ENCODE data around the gene SNW1. TPM values are rescaled to one million over a fixed set of nuclear protein-coding genes. Genes with fewer than 3 reads are reported as not detected.
"Not testable (repeated sequence)": the region's sequence is repeated elsewhere in the genome, so short reads cannot be mapped to it uniquely, and the experiment has no call there.

Gene SNW1
- 100 to 1,000 TPM; 125 to 142 TPM for total RNA-seq

DNA sequence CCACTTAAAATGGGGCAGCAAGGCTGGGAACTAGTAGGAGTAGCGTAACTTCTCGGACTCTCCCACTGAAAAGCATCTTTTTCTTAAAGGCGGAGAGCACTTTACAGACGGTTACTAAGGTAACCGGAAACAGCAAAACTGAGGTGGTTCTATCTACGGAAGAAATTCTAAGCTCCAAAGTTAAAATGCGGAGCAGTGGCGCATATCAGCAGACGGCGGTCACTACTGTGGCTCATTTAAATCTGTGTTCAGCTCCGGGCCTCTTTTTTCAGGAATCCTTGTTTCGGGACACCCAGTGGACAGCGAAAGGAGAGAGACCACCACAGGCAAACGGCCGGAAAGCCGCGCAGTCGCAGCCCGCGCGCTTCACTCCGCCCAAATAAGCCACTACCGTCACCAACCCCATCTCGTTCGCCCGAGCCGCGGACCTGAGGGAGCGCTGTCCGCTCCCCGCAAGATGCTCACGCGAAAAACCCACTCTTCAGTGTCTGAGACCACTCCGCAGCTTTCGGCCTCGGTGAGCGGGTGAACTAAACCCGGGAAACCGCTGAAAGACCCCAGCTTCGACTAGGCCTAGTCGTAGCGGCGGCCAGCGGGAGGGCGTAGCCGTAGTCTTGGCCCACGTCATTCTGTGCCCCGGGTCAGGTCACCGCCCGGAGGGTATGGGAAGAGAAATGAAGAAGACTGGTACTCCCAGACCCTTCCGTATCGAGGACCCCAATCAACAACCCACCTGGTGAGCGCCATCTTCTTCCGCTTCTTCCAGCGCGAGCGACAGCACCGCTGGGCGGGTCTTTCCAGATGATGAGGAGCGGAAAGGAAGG lies at the start of gene SNW1:
Gene SNW1 (minus strand): TSS at position 776 of the 824 bp plus-strand sequence. CDS start 29 bp downstream, at position 747.
- ATAC-seq (replicated peaks in 1 of 2) (peak; percentile 95), DNase-seq (peak; percentile 91 to 95)
- H3K9me3 Mint-ChIP-seq: no peaks in the 10 kb centered on the region
- H3K36me3 Mint-ChIP-seq (ENCODE audit: insufficient read depth in 2 of 2): peaks cover 4 to 8% of the 10 kb centered on the region in 2 donors
- H3K27ac Mint-ChIP-seq: peak within 1 kb of the TSS; percentile 98
- peak within 1 kb of the TSS; percentile 97 to 98 for H3K4me3 Mint-ChIP-seq
- H3K4me1 Mint-ChIP-seq (ENCODE audit: low read depth): peaks cover 41% of the 10 kb centered on the region
- H3K27me3 Mint-ChIP-seq (ENCODE audit: low read depth): no peaks in the 10 kb centered on the region

- Mint-ChIP-seq H3K4me1 (ENCODE audit: low read depth) (peaks cover 7% of the 10 kb centered on the region), H3K4me3 (no peak overlapping the region), H3K27me3 (ENCODE audit: low read depth) (no peaks in the 10 kb centered on the region), H3K27ac (no peak overlapping the region), H3K36me3 (ENCODE audit: insufficient read depth in 2 of 2) (no peaks in the 10 kb centered on the region), H3K9me3 (no peaks in the 10 kb centered on the region)
- DNase-seq: no peak
- ATAC-seq (replicated peaks in 1 of 2): no peak
Measured at GRCh38 chr14:77809011-77809410, 48.1 kb upstream of the SNW1 start.

DNA sequence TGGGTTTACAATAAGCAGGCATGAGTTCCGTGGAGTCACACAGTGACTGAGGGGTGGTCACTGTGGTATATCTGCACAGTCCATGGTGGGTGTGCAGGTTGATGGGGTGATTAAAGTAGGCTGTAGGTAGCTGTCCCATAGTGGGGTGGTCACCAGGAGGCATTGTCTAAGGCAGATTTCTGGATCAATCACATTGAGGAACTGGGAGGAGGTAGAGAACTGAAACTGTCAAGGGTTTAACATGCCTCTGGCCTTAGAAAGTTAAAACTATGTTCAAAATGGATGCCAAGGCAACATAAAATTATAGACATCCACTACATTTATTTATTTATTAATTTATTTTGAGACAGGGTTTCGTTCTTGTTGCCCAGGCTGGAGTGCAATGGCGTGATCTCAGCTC lies 47.3 kb upstream of the SNW1 start:
- Mint-ChIP-seq H3K9me3 (no peaks in the 10 kb centered on the region), H3K4me3 (no peak overlapping the region), H3K4me1 (ENCODE audit: low read depth) (peaks cover under 1% of the 10 kb centered on the region), H3K27me3 (ENCODE audit: low read depth) (no peaks in the 10 kb centered on the region), H3K36me3 (ENCODE audit: insufficient read depth in 2 of 2) (no peaks in the 10 kb centered on the region), H3K27ac (no peak overlapping the region)
- DNase-seq: no peak
- ATAC-seq (replicated peaks in 1 of 2): no peak

- peaks cover 2% of the 10 kb centered on the region for H3K4me1 Mint-ChIP-seq (ENCODE audit: low read depth)
- H3K4me3 Mint-ChIP-seq: no peak overlapping the region
- ATAC-seq (replicated peaks in 1 of 2) (no peak), DNase-seq (no peak)
- no peak overlapping the region for H3K27ac Mint-ChIP-seq
- no peaks in the 10 kb centered on the region for H3K36me3 Mint-ChIP-seq (ENCODE audit: insufficient read depth in 2 of 2)
- no peaks in the 10 kb centered on the region for H3K9me3 Mint-ChIP-seq
- H3K27me3 Mint-ChIP-seq (ENCODE audit: low read depth): no peaks in the 10 kb centered on the region
Measured at GRCh38 chr14:77805706-77806105, 44.8 kb upstream of the SNW1 start.

DNA sequence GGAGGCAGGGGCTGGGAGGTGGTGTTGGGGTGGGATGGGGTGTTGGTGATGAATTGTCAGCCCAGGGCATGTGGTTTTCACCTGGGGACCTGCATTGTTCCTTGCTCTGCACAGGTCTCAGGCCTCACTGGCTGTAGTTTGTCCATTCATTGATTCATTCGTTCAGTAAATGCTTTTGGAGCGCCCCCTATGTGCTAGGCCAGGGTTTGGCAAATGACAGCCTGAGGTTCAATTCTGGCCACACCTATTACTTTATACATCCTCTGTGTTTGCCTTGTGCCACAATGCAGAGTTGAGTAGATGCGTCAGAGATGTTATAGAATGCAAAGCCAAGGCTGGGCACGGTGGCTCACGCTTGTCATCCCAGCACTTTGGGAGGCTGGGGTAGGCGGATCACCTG lies 43.6 kb upstream of the SNW1 start:
- H3K27me3 Mint-ChIP-seq (ENCODE audit: low read depth): no peaks in the 10 kb centered on the region
- no peak overlapping the region for H3K4me3 Mint-ChIP-seq
- H3K9me3 Mint-ChIP-seq: no peaks in the 10 kb centered on the region
- DNase-seq (peak; percentile 47 to 56), ATAC-seq (replicated peaks in 1 of 2) (no peak)
- peaks cover 7% of the 10 kb centered on the region for H3K4me1 Mint-ChIP-seq (ENCODE audit: low read depth)
- H3K36me3 Mint-ChIP-seq (ENCODE audit: insufficient read depth in 2 of 2): no peaks in the 10 kb centered on the region
- no peak overlapping the region for H3K27ac Mint-ChIP-seq

DNA sequence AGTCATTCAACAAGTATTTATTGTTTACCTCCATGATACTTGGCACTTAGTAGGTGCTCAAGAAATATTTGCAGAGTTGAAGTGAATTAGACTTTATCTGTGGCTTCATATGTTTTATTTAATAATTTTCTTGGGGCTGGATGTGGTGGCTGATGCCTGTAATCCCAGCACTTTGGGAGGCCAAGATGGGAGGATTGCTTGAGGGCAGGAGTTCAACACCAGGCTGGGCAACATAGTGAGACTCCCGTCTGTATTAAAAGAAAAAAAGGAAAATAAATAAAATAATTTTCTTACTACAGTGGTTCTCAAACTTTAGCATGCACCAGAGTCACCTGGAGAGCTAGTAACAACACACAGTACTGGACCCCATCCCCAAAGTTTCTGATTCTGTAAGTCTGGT lies 39.9 kb upstream of the SNW1 start:
- H3K36me3 Mint-ChIP-seq (ENCODE audit: insufficient read depth in 2 of 2): no peaks in the 10 kb centered on the region
- no peak for DNase-seq
- peaks cover 12% of the 10 kb centered on the region for H3K4me1 Mint-ChIP-seq (ENCODE audit: low read depth)
- peak overlapping the region; percentile 92 for H3K4me3 Mint-ChIP-seq
- no peak for ATAC-seq (replicated peaks in 1 of 2)
- H3K27ac Mint-ChIP-seq: no peak overlapping the region
- no peaks in the 10 kb centered on the region for H3K27me3 Mint-ChIP-seq (ENCODE audit: low read depth)
- H3K9me3 Mint-ChIP-seq: no peaks in the 10 kb centered on the region

DNA sequence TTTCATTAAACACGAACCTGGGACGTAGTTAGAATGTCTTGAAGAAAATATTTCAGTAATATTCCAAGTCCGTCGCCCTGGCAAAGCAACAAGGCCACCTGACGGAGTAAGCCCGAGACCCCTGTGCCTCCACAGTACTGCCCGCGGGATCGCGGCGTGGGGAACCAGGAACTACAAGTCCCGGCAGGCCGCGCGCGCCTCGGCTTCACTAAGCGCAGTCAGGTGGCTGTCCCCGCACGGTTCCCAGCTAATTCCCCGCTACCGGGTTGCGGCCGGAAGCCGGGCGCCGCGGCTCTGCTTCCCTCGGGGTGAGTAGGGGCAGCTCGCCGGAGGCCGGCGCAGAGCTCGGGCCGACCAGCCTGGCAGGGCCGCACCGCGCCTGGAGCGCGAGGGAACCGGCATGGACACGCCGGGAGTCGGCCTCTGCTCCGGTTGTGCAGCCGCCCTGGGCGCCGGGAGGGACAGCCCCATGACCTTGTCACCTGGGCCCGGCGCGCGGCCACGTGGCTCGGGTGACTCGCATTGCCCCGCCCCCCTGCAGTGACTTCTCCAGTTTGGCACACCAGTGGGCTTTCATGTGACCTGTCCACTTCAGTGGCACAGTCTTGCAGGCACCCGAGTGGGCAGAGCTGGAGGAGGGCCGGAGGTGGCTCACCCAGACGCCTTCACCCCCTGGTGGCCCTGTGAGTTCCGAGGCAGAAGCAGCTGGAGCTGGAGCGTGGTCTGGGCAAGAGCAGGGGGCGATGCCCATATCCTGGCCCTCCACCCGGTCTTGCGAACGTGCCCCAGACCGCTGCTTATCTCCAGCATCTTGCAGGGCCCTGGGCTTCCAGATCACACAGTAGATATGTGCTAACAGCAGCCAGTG lies 39.1 kb upstream of the SNW1 start, which contains the start of gene ADCK1:
Gene ADCK1 (plus strand): TSS at position 247 of the 868 bp plus-strand sequence. CDS start 18,870 bp downstream, outside the sequence.
- ATAC-seq (replicated peaks in 1 of 2) (peak; percentile 94 to 95), DNase-seq (peak; percentile 86 to 90)
- peak within 1 kb of the TSS; percentile 69 for H3K27ac Mint-ChIP-seq
- peaks cover 12% of the 10 kb centered on the region for H3K4me1 Mint-ChIP-seq (ENCODE audit: low read depth)
- H3K4me3 Mint-ChIP-seq: peak within 1 kb of the TSS; percentile 92
- H3K27me3 Mint-ChIP-seq (ENCODE audit: low read depth): no peaks in the 10 kb centered on the region
- H3K9me3 Mint-ChIP-seq: no peaks in the 10 kb centered on the region
- H3K36me3 Mint-ChIP-seq (ENCODE audit: insufficient read depth in 2 of 2): no peaks in the 10 kb centered on the region

- ATAC-seq (replicated peaks in 1 of 2); H3K27me3 Mint-ChIP-seq (ENCODE audit: low read depth); DNase-seq; H3K36me3 Mint-ChIP-seq (ENCODE audit: insufficient read depth in 2 of 2); H3K9me3 Mint-ChIP-seq: not testable (repeated sequence)
- H3K4me1 Mint-ChIP-seq (ENCODE audit: low read depth): peaks cover 12% of the 10 kb centered on the region
- H3K27ac Mint-ChIP-seq: peak overlapping the region; percentile 60
- H3K4me3 Mint-ChIP-seq: peak overlapping the region; percentile 92
Measured at GRCh38 chr14:77799456-77799855, 38.5 kb upstream of the SNW1 start.

GRCh38 chr14:77794357-77794756 lies 33.4 kb upstream of the SNW1 start:
- no peaks in the 10 kb centered on the region for H3K36me3 Mint-ChIP-seq (ENCODE audit: insufficient read depth in 2 of 2)
- no peak for DNase-seq
- no peak overlapping the region for H3K27ac Mint-ChIP-seq
- H3K9me3 Mint-ChIP-seq: no peaks in the 10 kb centered on the region
- no peak for ATAC-seq (replicated peaks in 1 of 2)
- H3K27me3 Mint-ChIP-seq (ENCODE audit: low read depth): no peaks in the 10 kb centered on the region
- peaks cover 2% of the 10 kb centered on the region for H3K4me1 Mint-ChIP-seq (ENCODE audit: low read depth)
- H3K4me3 Mint-ChIP-seq: no peak overlapping the region

- DNase-seq; H3K27me3 Mint-ChIP-seq (ENCODE audit: low read depth); H3K36me3 Mint-ChIP-seq (ENCODE audit: insufficient read depth in 2 of 2); H3K4me3 Mint-ChIP-seq; ATAC-seq (replicated peaks in 1 of 2); H3K27ac Mint-ChIP-seq; H3K4me1 Mint-ChIP-seq (ENCODE audit: low read depth); H3K9me3 Mint-ChIP-seq: not testable (repeated sequence)
Measured at GRCh38 chr14:77793255-77793654, 32.3 kb upstream of the SNW1 start.

DNA sequence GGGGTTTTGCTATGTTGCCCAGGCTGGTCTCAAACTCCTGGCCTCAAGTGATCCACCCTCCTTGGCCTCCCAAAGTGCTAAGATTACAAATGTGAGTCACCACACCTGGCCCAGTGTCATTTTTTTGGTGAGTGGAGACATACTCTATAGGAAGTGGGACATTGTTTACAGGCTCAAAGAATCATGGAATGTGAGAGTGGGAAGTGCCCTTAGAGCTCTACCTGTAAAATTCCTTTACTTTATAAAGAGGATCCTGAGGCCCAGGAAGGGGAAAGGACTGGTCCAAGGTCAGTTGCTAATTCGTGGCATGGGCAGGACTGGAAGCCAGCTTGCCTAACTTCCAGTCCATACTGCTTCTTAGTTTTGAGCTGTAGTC lies 30.3 kb upstream of the SNW1 start:
- H3K4me3 Mint-ChIP-seq: no peak overlapping the region
- DNase-seq (no peak), ATAC-seq (replicated peaks in 1 of 2) (no peak)
- no peaks in the 10 kb centered on the region for H3K4me1 Mint-ChIP-seq (ENCODE audit: low read depth)
- H3K27me3 Mint-ChIP-seq (ENCODE audit: low read depth): no peaks in the 10 kb centered on the region
- H3K27ac Mint-ChIP-seq: no peak overlapping the region
- no peaks in the 10 kb centered on the region for H3K36me3 Mint-ChIP-seq (ENCODE audit: insufficient read depth in 2 of 2)
- H3K9me3 Mint-ChIP-seq: no peaks in the 10 kb centered on the region

GRCh38 chr14:77790566-77791224 lies 29.7 kb upstream of the SNW1 start:
- H3K4me1 Mint-ChIP-seq (ENCODE audit: low read depth): no peaks in the 10 kb centered on the region
- no peaks in the 10 kb centered on the region for H3K36me3 Mint-ChIP-seq (ENCODE audit: insufficient read depth in 2 of 2)
- H3K9me3 Mint-ChIP-seq: no peaks in the 10 kb centered on the region
- no peaks in the 10 kb centered on the region for H3K27me3 Mint-ChIP-seq (ENCODE audit: low read depth)
- no peak overlapping the region for H3K27ac Mint-ChIP-seq
- no peak overlapping the region for H3K4me3 Mint-ChIP-seq
- peak in 1 of 2 donors; percentile 33 for ATAC-seq (replicated peaks in 1 of 2)
- DNase-seq: no peak

DNA sequence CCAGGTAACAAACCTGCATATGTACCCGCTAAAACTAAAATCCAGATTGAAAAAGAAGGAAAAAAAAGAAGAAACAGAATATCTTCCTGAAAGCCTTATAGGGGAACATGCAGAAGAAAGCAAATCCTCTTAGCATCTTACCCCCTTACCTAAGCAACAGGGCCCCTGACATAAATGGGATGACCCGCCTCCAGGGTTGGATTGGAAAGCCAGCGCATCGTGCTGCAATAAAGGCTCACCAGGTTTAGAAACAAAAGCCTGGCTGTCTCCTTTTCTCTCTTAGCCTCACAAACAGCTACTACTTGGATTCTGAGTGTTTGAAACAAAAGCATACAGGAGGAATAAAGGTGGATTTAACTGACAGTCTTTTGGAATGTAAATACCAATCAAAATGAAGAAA lies 25.2 kb upstream of the SNW1 start:
- H3K27me3 Mint-ChIP-seq (ENCODE audit: low read depth): no peaks in the 10 kb centered on the region
- no peak for DNase-seq
- no peaks in the 10 kb centered on the region for H3K4me1 Mint-ChIP-seq (ENCODE audit: low read depth)
- no peak for ATAC-seq (replicated peaks in 1 of 2)
- no peak overlapping the region for H3K27ac Mint-ChIP-seq
- H3K9me3 Mint-ChIP-seq: no peaks in the 10 kb centered on the region
- H3K36me3 Mint-ChIP-seq (ENCODE audit: insufficient read depth in 2 of 2): no peaks in the 10 kb centered on the region
- H3K4me3 Mint-ChIP-seq: no peak overlapping the region

All from activated T-cell treated with anti-CD3 and anti-CD28 coated beads, Interleukin-2, amount 50 U/mL, for 72 hours (primary cell).